A673 (cell line): ENCODE measurements around the gene GNG3.

ENCODE experiments used
- EZH2 ChIP-seq: fragments of 200-600 bp; sonication (generic); IDR thresholded peaks from 2 replicates; pipeline ENCODE4 v1.6.1; 2017; ENCODE audit warnings: borderline replicate concordance, low read depth, mild to moderate bottlenecking, mixed read lengths, antibody characterized with exemption, low read length; ENCODE audit not compliant: poor library complexity, severe bottlenecking
- TF ChIP-seq, protein P1 (sequence below): fragments of 300-800, 200-600 bp; sonication (generic); conservative IDR thresholded peaks from 2 replicates; pipeline ENCODE4 v1.5.1; 2017; ENCODE audit warnings: low read depth, mild to moderate bottlenecking, antibody characterized with exemption, low read length, moderate library complexity, mixed read lengths

DNA sequence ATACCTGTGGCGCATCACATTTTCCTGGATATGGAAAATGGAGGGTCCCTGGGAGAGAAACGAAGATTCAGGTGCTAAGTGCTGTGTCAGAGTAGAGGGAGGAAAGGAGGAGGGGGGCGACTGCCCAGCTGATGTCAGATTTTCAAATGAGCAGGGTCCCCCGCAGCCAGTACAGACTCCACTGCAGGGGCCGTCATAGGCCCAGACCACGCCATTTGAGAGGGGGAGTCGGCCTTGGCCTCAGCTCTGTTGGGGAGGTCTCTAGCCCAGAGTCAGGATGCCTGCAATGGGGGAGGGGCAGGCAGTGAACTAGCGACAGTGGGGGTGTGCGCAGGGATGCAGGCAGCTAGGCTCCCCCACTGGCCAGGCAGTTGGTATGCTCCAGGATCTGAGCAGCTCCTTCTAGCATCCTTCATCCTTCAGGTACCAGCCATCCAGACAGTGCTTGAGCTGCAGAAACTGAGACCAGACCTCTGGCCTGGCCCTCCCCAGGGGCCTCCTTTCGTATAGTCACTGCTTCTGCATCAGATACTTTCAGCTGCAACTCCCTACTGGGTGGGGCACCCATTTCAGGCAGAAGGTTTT is at the start of gene GNG3, which contains the start of gene BSCL2:
- TF ChIP-seq, protein P1, sequence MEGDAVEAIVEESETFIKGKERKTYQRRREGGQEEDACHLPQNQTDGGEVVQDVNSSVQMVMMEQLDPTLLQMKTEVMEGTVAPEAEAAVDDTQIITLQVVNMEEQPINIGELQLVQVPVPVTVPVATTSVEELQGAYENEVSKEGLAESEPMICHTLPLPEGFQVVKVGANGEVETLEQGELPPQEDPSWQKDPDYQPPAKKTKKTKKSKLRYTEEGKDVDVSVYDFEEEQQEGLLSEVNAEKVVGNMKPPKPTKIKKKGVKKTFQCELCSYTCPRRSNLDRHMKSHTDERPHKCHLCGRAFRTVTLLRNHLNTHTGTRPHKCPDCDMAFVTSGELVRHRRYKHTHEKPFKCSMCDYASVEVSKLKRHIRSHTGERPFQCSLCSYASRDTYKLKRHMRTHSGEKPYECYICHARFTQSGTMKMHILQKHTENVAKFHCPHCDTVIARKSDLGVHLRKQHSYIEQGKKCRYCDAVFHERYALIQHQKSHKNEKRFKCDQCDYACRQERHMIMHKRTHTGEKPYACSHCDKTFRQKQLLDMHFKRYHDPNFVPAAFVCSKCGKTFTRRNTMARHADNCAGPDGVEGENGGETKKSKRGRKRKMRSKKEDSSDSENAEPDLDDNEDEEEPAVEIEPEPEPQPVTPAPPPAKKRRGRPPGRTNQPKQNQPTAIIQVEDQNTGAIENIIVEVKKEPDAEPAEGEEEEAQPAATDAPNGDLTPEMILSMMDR, result no peak
- no peak for TF ChIP-seq EZH2
